ENCODE measurements around the gene PIBF1. TPM values are rescaled to one million over a fixed set of nuclear protein-coding genes. Genes with fewer than 3 reads are reported as not detected.
A peak's percentile ranks its signal among the peaks of the same experiment; 100 is the strongest.

Gene PIBF1
- total and polyA plus RNA-seq, 7 donors, result 6.5 to 24.0 (median 17.7) TPM

GRCh38 chr13:73055813-73056564, 274.1 kb downstream of the PIBF1 start:
- no peak for DNase-seq
- TF ChIP-seq POLR2A (IDR thresholded peaks at IDR 0.05) (no peak), CTCF (IDR thresholded peaks at IDR 0.05) (no peak), EP300 (IDR thresholded peaks at IDR 0.05) (no peak), POLR2AphosphoS5 (IDR thresholded peaks at IDR 0.05) (no peak)
- H3K9me3 ChIP-seq, result no peaks in the 10 kb centered on the region
- WGBS, 2 donors, result 15 to 69% methylated on average over 8 of the region's 8 CpGs
- no peak overlapping the region for H3K4me3 ChIP-seq
- intact Hi-C loops (cut with DNase I), result loop anchor here (5.0 kb wide), 2 partner anchors 274 to 651 kb away; partner anchors contain the start of genes DIS3 and PIBF1
- H3K36me3 ChIP-seq, result no peaks in the 10 kb centered on the region
- H3K4me1 ChIP-seq, result peaks cover 0 to 14% (median 8%) of the 10 kb centered on the region in 4 donors
- no peak overlapping the region for H3K27ac ChIP-seq
- H3K27me3 ChIP-seq, result no peaks in the 10 kb centered on the region

GRCh38 chr13:73056565-73056962, 274.6 kb downstream of the PIBF1 start:
- WGBS, 2 donors, result 25 to 75% methylated on average over 4 of the region's 4 CpGs
- H3K4me1 ChIP-seq, result peaks cover 0 to 18% (median 11%) of the 10 kb centered on the region in 4 donors
- no peak for DNase-seq
- H3K9me3 ChIP-seq, result no peaks in the 10 kb centered on the region
- H3K36me3 ChIP-seq, result no peaks in the 10 kb centered on the region
- no peak overlapping the region for H3K4me3 ChIP-seq
- H3K27ac ChIP-seq, result no peak overlapping the region
- no peak for TF ChIP-seq CTCF (IDR thresholded peaks at IDR 0.05)
- no peak for TF ChIP-seq POLR2AphosphoS5 (IDR thresholded peaks at IDR 0.05)
- TF ChIP-seq EP300 (IDR thresholded peaks at IDR 0.05), result no peak
- no peak for TF ChIP-seq POLR2A (IDR thresholded peaks at IDR 0.05)
- no peaks in the 10 kb centered on the region for H3K27me3 ChIP-seq
- intact Hi-C loops (cut with DNase I), result loop anchor here (5.0 kb wide), 2 partner anchors 274 to 651 kb away; partner anchors contain the start of genes DIS3 and PIBF1

- peak overlapping the region in 1 of 4 donors; percentile 79 for H3K27ac ChIP-seq
- H3K4me3 ChIP-seq, result no peak overlapping the region
- no peaks in the 10 kb centered on the region for H3K9me3 ChIP-seq
- no peaks in the 10 kb centered on the region for H3K36me3 ChIP-seq
- 20 to 69% methylated on average over 4 of the region's 4 CpGs for WGBS, 2 donors
- intact Hi-C loops (cut with DNase I), result loop anchor here (5.0 kb wide), 2 partner anchors 275 to 650 kb away; partner anchors contain the start of genes DIS3 and PIBF1
- peaks cover 0 to 18% (median 11%) of the 10 kb centered on the region in 4 donors for H3K4me1 ChIP-seq
- H3K27me3 ChIP-seq, result no peaks in the 10 kb centered on the region
- TF ChIP-seq CTCF (IDR thresholded peaks at IDR 0.05), result no peak
- TF ChIP-seq POLR2AphosphoS5 (IDR thresholded peaks at IDR 0.05), result no peak
- no peak for TF ChIP-seq POLR2A (IDR thresholded peaks at IDR 0.05)
- no peak for TF ChIP-seq EP300 (IDR thresholded peaks at IDR 0.05)
- no peak for DNase-seq
Observed at GRCh38 chr13:73057284-73058063, 275.5 kb downstream of the PIBF1 start.

GRCh38 chr13:73058064-73058313, 276.1 kb downstream of the PIBF1 start:
- TF ChIP-seq CTCF (IDR thresholded peaks at IDR 0.05), result no peak
- intact Hi-C loops (cut with DNase I), result loop anchor here (5.0 kb wide), 2 partner anchors 276 to 649 kb away; partner anchors contain the start of genes DIS3 and PIBF1

More at GRCh38 chr13:73058064-73058313, 276.1 kb downstream of the PIBF1 start:
- no peaks in the 10 kb centered on the region for H3K9me3 ChIP-seq
- H3K27ac ChIP-seq, result peak overlapping the region in 3 of 4 donors; percentile 78 to 85 (median 79)
- H3K27me3 ChIP-seq, result no peaks in the 10 kb centered on the region
- H3K36me3 ChIP-seq, result no peaks in the 10 kb centered on the region
- H3K4me1 ChIP-seq, result peaks cover 0 to 18% (median 11%) of the 10 kb centered on the region in 4 donors
- DNase-seq, result no peak
- peak overlapping the region in 3 of 4 donors; percentile 87 to 98 (median 90) for H3K4me3 ChIP-seq
- WGBS, 2 donors, result 4 to 29% methylated on average over 6 of the region's 6 CpGs
